Measurements from ENCODE around the gene KRT2.

The KRT2 gene

DNA sequence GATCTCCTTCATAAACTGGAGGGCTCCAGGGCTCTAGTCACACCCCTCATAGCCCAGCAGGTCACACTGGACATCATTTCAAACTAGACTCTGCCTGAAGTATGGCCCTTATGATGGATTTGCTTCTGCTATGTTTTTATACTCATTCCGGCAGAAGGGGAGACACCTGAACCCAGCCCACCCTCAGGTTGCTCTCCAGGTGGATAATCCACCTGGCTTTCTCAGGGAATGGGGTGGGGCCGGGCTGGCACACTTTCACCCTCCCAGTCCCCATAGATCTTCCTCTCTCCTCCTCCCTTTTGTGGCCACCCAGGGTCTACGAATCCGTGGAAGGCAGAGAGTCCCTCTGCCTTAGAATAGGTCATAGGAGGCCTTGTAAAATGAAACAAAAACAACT lies 23.9 kb downstream of the KRT2 start:
- H3K4me1 ChIP-seq (ENCODE audit: control insufficient read depth in 2 of 2, insufficient read depth in 2 of 2, low read length in 2 of 2): no peaks in the 10 kb centered on the region
- H3K9me3 ChIP-seq (ENCODE audit: control insufficient read depth in 2 of 2, low read length in 2 of 2): no peaks in the 10 kb centered on the region
- H3K27ac ChIP-seq (ENCODE audit: low read depth in 2 of 2, low read length in 2 of 2): no peak overlapping the region
- no peaks in the 10 kb centered on the region for H3K36me3 ChIP-seq (ENCODE audit: control insufficient read depth in 2 of 2, insufficient read depth in 2 of 2, low read length in 2 of 2)
- H3K27me3 ChIP-seq (ENCODE audit: control insufficient read depth in 2 of 2, insufficient read depth in 2 of 2, low read length in 2 of 2): peaks cover 0 to 3% of the 10 kb centered on the region in 2 donors
- H3K4me3 ChIP-seq (ENCODE audit: low read length in 2 of 2): no peak overlapping the region
- H3K9ac ChIP-seq (ENCODE audit: low read depth in 1 of 2, low read length in 2 of 2): no peak overlapping the region

DNA sequence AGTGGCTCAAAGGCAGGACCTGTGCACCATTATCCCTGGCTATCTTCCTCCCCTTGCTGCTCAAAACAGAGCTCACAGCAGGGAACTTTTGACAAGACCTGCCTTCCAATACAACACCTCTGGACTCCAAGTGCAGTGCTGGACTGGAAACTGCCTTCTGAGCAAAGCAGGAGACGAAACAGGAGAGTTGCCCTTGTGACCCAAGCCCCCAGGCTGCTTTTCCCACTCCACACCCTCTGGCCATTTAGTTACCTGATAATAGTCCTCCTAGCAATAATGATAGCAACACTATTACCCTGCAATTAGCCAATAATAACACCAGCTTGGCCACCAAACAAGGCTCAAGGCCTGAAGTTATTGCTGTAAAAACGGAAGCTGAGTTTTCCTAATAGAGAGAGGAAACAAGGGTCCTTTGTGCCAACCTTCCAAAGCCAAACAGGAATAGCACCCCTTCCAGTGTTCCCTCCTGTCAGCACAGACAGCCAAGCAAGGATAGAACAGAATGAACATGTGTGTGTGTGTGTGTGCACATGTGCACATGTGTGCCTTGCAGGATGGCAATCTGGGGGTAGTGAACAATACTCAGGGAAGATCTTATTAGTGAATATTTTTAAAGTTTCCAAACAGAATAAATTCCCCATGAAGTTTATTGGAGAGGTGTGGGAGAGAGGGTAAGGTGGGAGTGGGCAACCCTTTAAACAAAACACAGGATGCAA lies 24.5 kb downstream of the KRT2 start:
- peaks cover 0 to 3% of the 10 kb centered on the region in 2 donors for H3K27me3 ChIP-seq (ENCODE audit: control insufficient read depth in 2 of 2, insufficient read depth in 2 of 2, low read length in 2 of 2)

DNA sequence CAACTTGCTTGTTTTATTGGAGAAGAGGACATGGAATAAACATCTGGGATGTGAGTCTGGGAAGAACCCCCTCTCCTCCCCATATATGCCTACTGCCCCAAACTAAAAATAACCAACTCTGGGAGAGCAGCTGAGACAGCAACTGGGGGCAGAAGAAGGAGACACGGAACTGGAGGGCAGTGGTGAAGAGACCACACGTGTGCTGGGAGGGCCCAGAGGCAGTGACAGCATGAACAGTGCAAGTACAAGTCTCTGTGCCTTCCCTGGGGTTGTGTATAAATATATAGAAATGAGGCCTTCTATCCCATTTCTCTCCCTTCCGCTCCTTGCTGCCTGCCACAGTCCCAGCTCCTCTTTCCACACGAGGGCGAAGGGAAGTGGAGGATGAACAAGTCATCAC lies 29.7 kb downstream of the KRT2 start:
- no peak overlapping the region for H3K9ac ChIP-seq (ENCODE audit: low read depth in 1 of 2, low read length in 2 of 2)
- no peak overlapping the region for H3K27ac ChIP-seq (ENCODE audit: low read depth in 2 of 2, low read length in 2 of 2)
- no peaks in the 10 kb centered on the region for H3K9me3 ChIP-seq (ENCODE audit: control insufficient read depth in 2 of 2, low read length in 2 of 2)
- H3K27me3 ChIP-seq (ENCODE audit: control insufficient read depth in 2 of 2, insufficient read depth in 2 of 2, low read length in 2 of 2): peaks cover 0 to 5% of the 10 kb centered on the region in 2 donors
- H3K36me3 ChIP-seq (ENCODE audit: control insufficient read depth in 2 of 2, insufficient read depth in 2 of 2, low read length in 2 of 2): no peaks in the 10 kb centered on the region
- no peaks in the 10 kb centered on the region for H3K4me1 ChIP-seq (ENCODE audit: control insufficient read depth in 2 of 2, insufficient read depth in 2 of 2, low read length in 2 of 2)
- H3K4me3 ChIP-seq (ENCODE audit: low read length in 2 of 2): no peak overlapping the region

More for the DNA sequence above, 24.5 kb downstream of the KRT2 start:
- no peaks in the 10 kb centered on the region for H3K4me1 ChIP-seq (ENCODE audit: control insufficient read depth in 2 of 2, insufficient read depth in 2 of 2, low read length in 2 of 2)
- H3K27ac ChIP-seq (ENCODE audit: low read depth in 2 of 2, low read length in 2 of 2): no peak overlapping the region
- no peaks in the 10 kb centered on the region for H3K36me3 ChIP-seq (ENCODE audit: control insufficient read depth in 2 of 2, insufficient read depth in 2 of 2, low read length in 2 of 2)
- no peak overlapping the region for H3K4me3 ChIP-seq (ENCODE audit: low read length in 2 of 2)
- no peak overlapping the region for H3K9ac ChIP-seq (ENCODE audit: low read depth in 1 of 2, low read length in 2 of 2)
- no peaks in the 10 kb centered on the region for H3K9me3 ChIP-seq (ENCODE audit: control insufficient read depth in 2 of 2, low read length in 2 of 2)

DNA sequence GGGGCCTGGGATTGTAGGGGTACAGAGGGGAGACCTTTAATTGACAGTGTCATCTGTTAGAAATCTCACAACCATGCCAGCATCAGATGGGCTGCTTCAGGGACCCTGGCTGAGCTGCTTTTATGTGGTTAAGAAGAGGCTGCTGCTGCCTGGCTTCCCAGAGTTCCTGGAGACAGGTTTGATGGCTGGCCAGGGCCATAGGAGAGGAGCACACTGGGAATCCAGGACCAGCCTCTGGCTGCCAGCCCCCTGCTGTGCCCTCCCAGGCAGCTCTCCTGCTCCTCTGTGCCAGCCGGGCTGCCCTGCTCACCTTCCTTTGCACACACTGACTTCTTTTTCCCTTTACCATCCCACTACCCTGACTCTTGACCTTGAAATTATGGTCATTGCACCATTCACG lies 33.1 kb downstream of the KRT2 start:
- no peaks in the 10 kb centered on the region for H3K36me3 ChIP-seq (ENCODE audit: control insufficient read depth in 2 of 2, insufficient read depth in 2 of 2, low read length in 2 of 2)
- H3K9ac ChIP-seq (ENCODE audit: low read depth in 1 of 2, low read length in 2 of 2): no peak overlapping the region
- H3K4me1 ChIP-seq (ENCODE audit: control insufficient read depth in 2 of 2, insufficient read depth in 2 of 2, low read length in 2 of 2): no peaks in the 10 kb centered on the region
- peaks cover 0 to 3% of the 10 kb centered on the region in 2 donors for H3K27me3 ChIP-seq (ENCODE audit: control insufficient read depth in 2 of 2, insufficient read depth in 2 of 2, low read length in 2 of 2)
- no peak overlapping the region for H3K27ac ChIP-seq (ENCODE audit: low read depth in 2 of 2, low read length in 2 of 2)
- H3K9me3 ChIP-seq (ENCODE audit: control insufficient read depth in 2 of 2, low read length in 2 of 2): no peaks in the 10 kb centered on the region
- no peak overlapping the region for H3K4me3 ChIP-seq (ENCODE audit: low read length in 2 of 2)

DNA sequence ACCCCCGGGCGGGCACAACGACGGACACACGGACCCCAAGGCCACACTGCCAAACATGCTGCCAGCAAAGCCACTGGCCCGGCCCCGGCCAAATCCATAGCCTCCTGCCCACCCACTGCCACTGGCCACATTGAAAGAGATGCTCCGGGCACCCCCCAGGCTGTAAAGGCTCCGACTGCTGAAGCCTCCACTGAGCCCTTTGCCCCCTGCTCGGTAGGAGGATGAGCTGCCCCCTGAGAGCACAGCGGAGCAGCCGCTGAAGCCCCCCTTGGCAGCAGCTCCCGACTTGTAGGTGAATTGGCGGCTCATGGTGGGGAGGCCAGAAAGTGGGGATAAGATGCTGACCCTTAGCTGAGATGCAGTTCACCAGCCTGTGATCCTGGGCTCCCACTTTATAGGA lies 33.8 kb downstream of the KRT2 start, which contains the start of gene KRT73:
Gene KRT73 (minus strand): TSS at position 344 of the 400 bp plus-strand sequence. CDS start 35 bp downstream, at position 309.
- no peak within 1 kb of the TSS for H3K4me3 ChIP-seq (ENCODE audit: low read length in 2 of 2)
- no peaks in the 10 kb centered on the region for H3K36me3 ChIP-seq (ENCODE audit: control insufficient read depth in 2 of 2, insufficient read depth in 2 of 2, low read length in 2 of 2)
- no peak within 1 kb of the TSS for H3K27ac ChIP-seq (ENCODE audit: low read depth in 2 of 2, low read length in 2 of 2)
- H3K4me1 ChIP-seq (ENCODE audit: control insufficient read depth in 2 of 2, insufficient read depth in 2 of 2, low read length in 2 of 2): no peaks in the 10 kb centered on the region
- H3K9ac ChIP-seq (ENCODE audit: low read depth in 1 of 2, low read length in 2 of 2): no peak within 1 kb of the TSS
- H3K27me3 ChIP-seq (ENCODE audit: control insufficient read depth in 2 of 2, insufficient read depth in 2 of 2, low read length in 2 of 2): peaks cover 0 to 3% of the 10 kb centered on the region in 2 donors
- H3K9me3 ChIP-seq (ENCODE audit: control insufficient read depth in 2 of 2, low read length in 2 of 2): no peaks in the 10 kb centered on the region

DNA sequence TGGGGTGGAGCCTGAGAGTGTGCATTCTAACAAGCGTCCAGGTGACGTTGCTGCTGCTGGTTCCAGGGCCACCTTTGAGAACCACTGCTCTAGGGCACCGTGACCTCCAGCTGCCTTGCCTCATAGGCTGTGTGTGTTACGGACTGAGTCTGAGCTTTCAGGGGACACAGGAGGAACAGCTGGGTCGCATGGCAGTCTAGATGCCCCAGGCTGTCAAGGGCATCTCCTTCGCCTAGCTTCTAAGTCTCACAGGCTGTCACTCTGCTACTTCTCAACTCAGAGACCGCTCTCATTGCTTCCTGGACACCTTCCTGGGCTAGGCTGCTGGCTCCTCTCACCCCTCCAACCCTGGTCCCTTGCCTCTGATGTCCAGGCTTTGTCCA lies 34.6 kb downstream of the KRT2 start:
- no peaks in the 10 kb centered on the region for H3K36me3 ChIP-seq (ENCODE audit: control insufficient read depth in 2 of 2, insufficient read depth in 2 of 2, low read length in 2 of 2)
- no peaks in the 10 kb centered on the region for H3K9me3 ChIP-seq (ENCODE audit: control insufficient read depth in 2 of 2, low read length in 2 of 2)
- no peaks in the 10 kb centered on the region for H3K4me1 ChIP-seq (ENCODE audit: control insufficient read depth in 2 of 2, insufficient read depth in 2 of 2, low read length in 2 of 2)
- H3K9ac ChIP-seq (ENCODE audit: low read depth in 1 of 2, low read length in 2 of 2): no peak overlapping the region
- H3K27ac ChIP-seq (ENCODE audit: low read depth in 2 of 2, low read length in 2 of 2): no peak overlapping the region
- no peak overlapping the region for H3K4me3 ChIP-seq (ENCODE audit: low read length in 2 of 2)
- H3K27me3 ChIP-seq (ENCODE audit: control insufficient read depth in 2 of 2, insufficient read depth in 2 of 2, low read length in 2 of 2): peaks cover 0 to 3% of the 10 kb centered on the region in 2 donors

DNA sequence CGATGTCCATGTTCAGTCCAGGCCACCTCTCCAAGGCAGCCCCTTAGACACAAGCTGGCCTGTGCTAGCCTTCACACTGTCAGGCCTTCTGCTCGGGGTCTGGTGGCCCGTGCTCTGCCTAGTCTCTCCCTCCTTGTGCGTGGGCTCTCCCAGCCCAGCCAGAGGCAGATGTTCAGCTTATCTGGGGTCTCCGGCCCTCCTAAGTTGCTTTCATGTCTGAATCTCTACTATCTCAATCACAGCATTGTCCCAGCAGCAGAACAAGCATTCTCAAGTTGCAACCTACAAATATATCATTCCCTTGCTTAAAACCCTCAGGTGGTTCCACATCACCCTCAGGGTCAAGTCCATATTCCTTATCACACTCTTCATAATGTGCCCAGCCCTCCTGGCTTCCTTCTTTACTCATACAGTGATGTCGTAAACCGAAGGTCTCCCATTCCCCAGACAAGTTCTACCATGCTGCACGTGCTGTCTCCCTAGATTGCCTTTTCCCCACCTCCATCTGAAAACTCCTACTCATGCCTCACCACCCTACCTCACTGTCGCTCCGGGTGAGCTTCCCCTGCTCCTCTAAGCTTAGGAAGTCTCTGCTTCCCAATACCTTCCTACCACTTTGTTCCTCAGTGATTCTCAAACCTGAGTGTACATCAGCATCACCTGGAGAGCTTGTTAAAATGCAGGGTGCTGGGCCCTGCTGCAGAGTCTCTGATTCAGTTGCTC lies 35.2 kb downstream of the KRT2 start:
- H3K36me3 ChIP-seq (ENCODE audit: control insufficient read depth in 2 of 2, insufficient read depth in 2 of 2, low read length in 2 of 2): no peaks in the 10 kb centered on the region
- H3K9me3 ChIP-seq (ENCODE audit: control insufficient read depth in 2 of 2, low read length in 2 of 2): no peaks in the 10 kb centered on the region
- peaks cover 0 to 3% of the 10 kb centered on the region in 2 donors for H3K27me3 ChIP-seq (ENCODE audit: control insufficient read depth in 2 of 2, insufficient read depth in 2 of 2, low read length in 2 of 2)
- no peaks in the 10 kb centered on the region for H3K4me1 ChIP-seq (ENCODE audit: control insufficient read depth in 2 of 2, insufficient read depth in 2 of 2, low read length in 2 of 2)
- H3K4me3 ChIP-seq (ENCODE audit: low read length in 2 of 2): no peak overlapping the region
- H3K9ac ChIP-seq (ENCODE audit: low read depth in 1 of 2, low read length in 2 of 2): no peak overlapping the region
- H3K27ac ChIP-seq (ENCODE audit: low read depth in 2 of 2, low read length in 2 of 2): no peak overlapping the region

DNA sequence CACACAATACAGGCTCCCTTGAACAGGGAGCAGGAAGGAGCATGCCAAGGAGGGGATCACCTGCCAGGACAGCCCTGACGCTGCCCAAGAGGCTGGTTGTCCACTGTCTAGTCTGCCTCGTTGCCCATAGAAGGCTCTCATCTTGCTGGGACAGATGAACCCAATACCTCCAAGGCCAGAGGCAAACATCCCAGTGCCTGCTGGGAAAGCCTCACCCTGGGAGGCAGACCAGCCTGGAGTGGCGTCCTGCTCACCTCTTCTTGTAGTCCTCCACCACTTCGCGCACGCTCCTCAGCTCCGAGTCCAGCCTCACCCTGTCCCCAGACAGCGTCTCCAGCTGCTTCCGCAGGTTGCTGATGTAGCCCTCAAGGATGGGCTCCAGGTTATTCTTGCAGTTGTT lies 36.1 kb downstream of the KRT2 start:
- H3K27ac ChIP-seq (ENCODE audit: low read depth in 2 of 2, low read length in 2 of 2): no peak overlapping the region
- H3K27me3 ChIP-seq (ENCODE audit: control insufficient read depth in 2 of 2, insufficient read depth in 2 of 2, low read length in 2 of 2): peaks cover 0 to 3% of the 10 kb centered on the region in 2 donors
- H3K36me3 ChIP-seq (ENCODE audit: control insufficient read depth in 2 of 2, insufficient read depth in 2 of 2, low read length in 2 of 2): no peaks in the 10 kb centered on the region
- no peaks in the 10 kb centered on the region for H3K4me1 ChIP-seq (ENCODE audit: control insufficient read depth in 2 of 2, insufficient read depth in 2 of 2, low read length in 2 of 2)
- no peak overlapping the region for H3K4me3 ChIP-seq (ENCODE audit: low read length in 2 of 2)
- H3K9ac ChIP-seq (ENCODE audit: low read depth in 1 of 2, low read length in 2 of 2): no peak overlapping the region
- H3K9me3 ChIP-seq (ENCODE audit: control insufficient read depth in 2 of 2, low read length in 2 of 2): no peaks in the 10 kb centered on the region

DNA sequence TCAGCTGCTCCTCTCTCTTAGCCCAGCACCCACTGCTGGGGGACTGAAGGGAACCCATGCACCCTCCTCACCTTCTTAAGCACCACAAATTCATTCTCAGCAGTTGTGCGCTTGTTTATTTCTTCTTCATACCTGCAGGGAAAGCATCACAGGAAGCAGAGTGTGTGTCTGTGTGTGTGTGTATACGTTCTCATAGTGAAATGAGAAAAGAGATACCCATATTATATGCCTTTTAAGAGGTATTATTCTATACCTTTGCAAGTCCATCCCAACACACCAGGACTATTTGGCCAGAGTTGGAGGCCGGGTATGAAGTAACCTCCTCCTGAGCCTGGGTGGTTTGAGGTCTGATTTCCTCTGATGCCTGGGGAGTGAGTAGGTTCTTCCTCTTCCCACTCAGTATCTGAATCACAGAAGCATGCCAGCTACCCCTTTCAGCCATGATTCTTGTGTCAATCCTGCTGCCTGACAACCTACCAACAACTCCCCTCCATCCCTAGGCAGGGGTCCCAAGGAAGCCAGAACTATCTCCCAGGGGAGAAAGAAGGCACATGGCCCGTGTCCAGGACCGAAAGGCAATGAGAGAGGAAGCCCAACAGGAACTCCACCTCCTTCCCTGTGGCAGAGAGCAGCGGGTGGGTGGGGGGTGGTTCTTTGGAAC lies 36.7 kb downstream of the KRT2 start:
- Histone ChIP-seq H3K4me3 (ENCODE audit: low read length in 2 of 2) (no peak overlapping the region), H3K9me3 (ENCODE audit: control insufficient read depth in 2 of 2, low read length in 2 of 2) (no peaks in the 10 kb centered on the region), H3K27me3 (ENCODE audit: control insufficient read depth in 2 of 2, insufficient read depth in 2 of 2, low read length in 2 of 2) (peaks cover 4 to 6% of the 10 kb centered on the region in 2 donors), H3K36me3 (ENCODE audit: control insufficient read depth in 2 of 2, insufficient read depth in 2 of 2, low read length in 2 of 2) (no peaks in the 10 kb centered on the region), H3K9ac (ENCODE audit: low read depth in 1 of 2, low read length in 2 of 2) (no peak overlapping the region), H3K27ac (ENCODE audit: low read depth in 2 of 2, low read length in 2 of 2) (no peak overlapping the region), H3K4me1 (ENCODE audit: control insufficient read depth in 2 of 2, insufficient read depth in 2 of 2, low read length in 2 of 2) (no peaks in the 10 kb centered on the region)

Data from mucosa of rectum (tissue), 2 donors.